GM18861 (cell line): ENCODE data around the gene MBOAT2.

ENCODE experiments used
- ATAC-seq: cut with Tn5 transposase; IDR thresholded peaks from one replicate; pipeline ENCODE4 v1.9.1; 2021; ENCODE audit not compliant: unreplicated experiment

The MBOAT2 gene

GRCh38 chr2:8836971-8837794, 166.3 kb downstream of the MBOAT2 start, which contains the start of gene KIDINS220:
Gene KIDINS220 (minus strand): TSS chr2:8837613. CDS start chr2:8827093, 10,520 bp downstream.
- ATAC-seq = peak; percentile 76

- ATAC-seq = no peak
Observed at GRCh38 chr2:8835279-8835678, 168.2 kb downstream of the MBOAT2 start.

- no peak for ATAC-seq
Observed at GRCh38 chr2:8833853-8834252, 169.6 kb downstream of the MBOAT2 start.

GRCh38 chr2:8831516-8831915, 172.0 kb downstream of the MBOAT2 start:
- no peak for ATAC-seq

- ATAC-seq = no peak
Observed at GRCh38 chr2:8827729-8828128, 175.8 kb downstream of the MBOAT2 start.

GRCh38 chr2:8822218-8822617, 181.3 kb downstream of the MBOAT2 start:
- ATAC-seq = no peak

GRCh38 chr2:8821276-8822217, 181.9 kb downstream of the MBOAT2 start:
- no peak for ATAC-seq

GRCh38 chr2:8819948-8820347, 183.5 kb downstream of the MBOAT2 start:
- no peak for ATAC-seq

GRCh38 chr2:8819194-8819593, 184.3 kb downstream of the MBOAT2 start:
- ATAC-seq = no peak

GRCh38 chr2:8817221-8817620, 186.3 kb downstream of the MBOAT2 start:
- no peak for ATAC-seq

GRCh38 chr2:8806885-8807704, 196.4 kb downstream of the MBOAT2 start:
- ATAC-seq = no peak

- no peak for ATAC-seq
Observed at GRCh38 chr2:8805278-8806210, 197.9 kb downstream of the MBOAT2 start.

GRCh38 chr2:8803658-8804379, 199.7 kb downstream of the MBOAT2 start:
- peak; percentile 98 for ATAC-seq

- no peak for ATAC-seq
Observed at GRCh38 chr2:8802741-8803140, 200.7 kb downstream of the MBOAT2 start.
